NT2/D1 (cell line): ENCODE data around the gene KIAA1191.

Experiments used
- SUZ12 ChIP-seq: IDR thresholded peaks from 2 replicates; pipeline ENCODE4 v1.6.1; 2011; ENCODE audit not compliant: insufficient read length, insufficient read depth; ENCODE audit errors: extremely low read depth
- YY1 ChIP-seq: IDR thresholded peaks from 2 replicates; pipeline ENCODE4 v1.6.1; 2011; ENCODE audit not compliant: insufficient read length, insufficient read depth
- ZNF274 ChIP-seq: IDR thresholded peaks from 2 replicates; pipeline ENCODE4 v1.6.1; 2011; ENCODE audit warnings: mild to moderate bottlenecking, low read depth, low read length

DNA sequence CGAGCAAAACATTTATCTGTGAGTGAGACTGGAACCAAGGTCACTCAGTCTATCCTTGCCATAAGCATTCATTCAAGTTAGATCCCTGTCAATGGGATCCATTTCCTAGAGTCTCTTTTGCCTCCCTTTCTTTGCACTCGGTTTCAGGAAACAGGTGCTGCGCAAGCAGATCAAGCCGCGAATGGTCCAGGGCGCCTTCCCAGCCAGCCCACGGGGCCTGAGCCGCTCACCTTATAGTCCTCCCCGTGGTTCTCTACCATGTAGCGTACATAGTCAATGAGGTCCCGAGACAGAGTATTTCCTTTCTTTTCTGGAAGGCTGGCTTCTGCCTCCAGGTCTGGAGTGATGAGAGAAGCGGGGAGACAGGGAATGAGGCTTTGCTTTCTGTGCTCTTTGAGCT lies 23.4 kb upstream of the KIAA1191 start:
- TF ChIP-seq ZNF274 (no peak), YY1 (no peak), SUZ12 (no peak)
